ENCODE data around the gene PDE4D. TPM values are rescaled to one million over a fixed set of nuclear protein-coding genes. Genes with fewer than 3 reads are reported as not detected.

The PDE4D gene
- total RNA-seq, 1 experiment from 2014 or later: 61.2 TPM

DNA sequence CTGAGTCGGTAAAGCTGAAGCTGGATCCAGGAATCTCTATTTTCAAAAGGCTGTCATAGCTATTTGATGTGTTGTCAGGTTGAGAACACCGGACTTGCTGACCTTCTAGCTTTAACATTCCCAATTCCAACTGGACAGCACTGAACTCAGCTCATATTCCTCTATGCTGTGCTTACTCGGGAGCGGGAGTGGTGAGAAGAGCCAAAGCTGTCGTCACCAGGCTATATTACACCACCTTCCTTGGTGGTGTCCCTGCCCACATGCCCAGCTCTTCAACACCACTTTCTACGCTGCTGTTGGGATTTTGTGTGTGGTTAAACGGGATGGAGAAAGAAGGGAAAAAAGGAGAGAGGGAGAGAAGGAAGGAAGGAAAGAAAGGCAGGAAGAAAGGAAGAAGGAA lies 657.1 kb downstream of the PDE4D start:
- no peak overlapping the region for H3K27ac ChIP-seq (ENCODE audit: low read length)
- no peaks in the 10 kb centered on the region for H3K27me3 ChIP-seq (ENCODE audit: low read length)
- no peaks in the 10 kb centered on the region for H3K79me2 ChIP-seq (ENCODE audit: low read length)
- no peaks in the 10 kb centered on the region for H3K4me1 ChIP-seq (ENCODE audit: low read length)
- H4K20me1 ChIP-seq (ENCODE audit: insufficient read depth, low read depth, low read length): no peaks in the 10 kb centered on the region; the same call in 1 of the 2 replicates
- no peak overlapping the region for H3K9ac ChIP-seq (ENCODE audit: low read length)
- no peaks in the 10 kb centered on the region for H3K36me3 ChIP-seq (ENCODE audit: insufficient read depth, low read length)
- DNase-seq: no peak
- no peaks in the 10 kb centered on the region for H3K9me2 ChIP-seq (replicated peaks; ENCODE audit: insufficient read depth, low read length)
- no peak overlapping the region for H2AFZ ChIP-seq (ENCODE audit: low read length)
- H3K4me3 ChIP-seq (ENCODE audit: low read length): no peak overlapping the region
- H3K4me2 ChIP-seq (ENCODE audit: low read depth, low read length, poor library complexity, severe bottlenecking): no peak overlapping the region
- H3K9me3 ChIP-seq (ENCODE audit: low read length): no peaks in the 10 kb centered on the region

DNA sequence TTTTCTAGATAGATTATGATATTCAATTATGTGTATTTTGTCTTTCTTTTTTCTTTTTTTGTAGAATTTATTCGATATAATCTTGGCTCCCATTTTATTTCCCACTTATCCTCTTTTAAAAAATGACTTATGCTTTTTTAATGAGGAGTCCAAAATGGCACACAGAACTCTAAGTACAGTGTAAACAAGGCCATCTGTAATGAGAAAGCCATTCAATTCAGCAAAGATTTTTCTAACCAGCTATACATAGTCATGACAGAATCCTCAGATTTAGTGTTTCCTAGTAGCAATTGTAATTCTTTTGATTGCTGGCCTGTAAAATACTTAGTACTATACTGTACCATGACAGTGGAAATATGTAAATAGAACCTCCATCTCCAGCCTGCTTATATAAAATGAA lies 659.3 kb downstream of the PDE4D start:
- no peak overlapping the region for H3K4me3 ChIP-seq (ENCODE audit: low read length)
- no peaks in the 10 kb centered on the region for H3K27me3 ChIP-seq (ENCODE audit: low read length)
- H2AFZ ChIP-seq (ENCODE audit: low read length): no peak overlapping the region
- H3K4me1 ChIP-seq (ENCODE audit: low read length): no peaks in the 10 kb centered on the region
- H3K9me3 ChIP-seq (ENCODE audit: low read length): no peaks in the 10 kb centered on the region
- no peaks in the 10 kb centered on the region for H3K36me3 ChIP-seq (ENCODE audit: insufficient read depth, low read length)
- H3K9me2 ChIP-seq (replicated peaks; ENCODE audit: insufficient read depth, low read length): no peaks in the 10 kb centered on the region
- H4K20me1 ChIP-seq (ENCODE audit: insufficient read depth, low read depth, low read length): no peaks in the 10 kb centered on the region; the same call in 1 of the 2 replicates
- no peak overlapping the region for H3K9ac ChIP-seq (ENCODE audit: low read length)
- no peaks in the 10 kb centered on the region for H3K79me2 ChIP-seq (ENCODE audit: low read length)
- no peak for DNase-seq
- H3K4me2 ChIP-seq (ENCODE audit: low read depth, low read length, poor library complexity, severe bottlenecking): no peak overlapping the region
- H3K27ac ChIP-seq (ENCODE audit: low read length): no peak overlapping the region

DNA sequence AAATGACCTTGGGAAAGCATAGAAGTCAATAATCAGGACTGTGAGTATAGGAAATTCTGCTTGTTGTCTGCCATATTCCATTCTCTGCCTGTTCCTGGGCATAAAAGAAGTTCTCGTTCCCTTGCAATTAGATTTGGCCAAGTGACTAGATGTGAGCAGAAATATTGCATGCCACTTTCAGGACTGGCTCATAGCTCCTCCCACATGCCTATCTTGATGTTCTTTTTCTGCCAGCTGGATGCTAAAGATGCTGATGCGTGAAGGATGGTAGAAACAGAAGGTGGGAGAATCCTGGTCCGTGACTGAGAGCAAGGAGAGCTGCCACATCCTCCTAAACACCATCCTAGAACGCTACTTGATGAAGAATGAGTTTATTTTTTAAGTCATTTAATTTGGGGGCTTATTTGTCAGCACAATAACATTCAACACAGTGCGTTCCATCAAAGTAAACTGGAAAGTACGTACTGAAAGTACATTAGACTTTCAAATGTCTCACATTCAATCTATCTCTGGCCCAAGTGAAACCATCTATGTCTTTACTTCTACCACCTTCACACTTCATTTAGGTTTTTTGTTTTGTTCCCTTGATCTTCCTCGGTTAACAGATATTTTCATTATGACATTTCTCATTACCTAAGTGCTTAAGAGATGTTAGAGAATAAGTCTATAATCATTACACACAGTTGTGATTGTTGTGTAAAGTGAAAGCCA lies 662.1 kb downstream of the PDE4D start:
- no peak overlapping the region for H3K4me3 ChIP-seq (ENCODE audit: low read length)
- no peak overlapping the region for H3K9ac ChIP-seq (ENCODE audit: low read length)
- no peaks in the 10 kb centered on the region for H3K9me2 ChIP-seq (replicated peaks; ENCODE audit: insufficient read depth, low read length)
- no peaks in the 10 kb centered on the region for H3K79me2 ChIP-seq (ENCODE audit: low read length)
- H2AFZ ChIP-seq (ENCODE audit: low read length): no peak overlapping the region
- no peaks in the 10 kb centered on the region; the same call in 1 of the 2 replicates for H4K20me1 ChIP-seq (ENCODE audit: insufficient read depth, low read depth, low read length)
- no peaks in the 10 kb centered on the region for H3K4me1 ChIP-seq (ENCODE audit: low read length)
- DNase-seq: no peak
- H3K4me2 ChIP-seq (ENCODE audit: low read depth, low read length, poor library complexity, severe bottlenecking): no peak overlapping the region
- no peaks in the 10 kb centered on the region for H3K27me3 ChIP-seq (ENCODE audit: low read length)
- no peaks in the 10 kb centered on the region for H3K9me3 ChIP-seq (ENCODE audit: low read length)
- H3K36me3 ChIP-seq (ENCODE audit: insufficient read depth, low read length): no peaks in the 10 kb centered on the region
- no peak overlapping the region for H3K27ac ChIP-seq (ENCODE audit: low read length)

DNA sequence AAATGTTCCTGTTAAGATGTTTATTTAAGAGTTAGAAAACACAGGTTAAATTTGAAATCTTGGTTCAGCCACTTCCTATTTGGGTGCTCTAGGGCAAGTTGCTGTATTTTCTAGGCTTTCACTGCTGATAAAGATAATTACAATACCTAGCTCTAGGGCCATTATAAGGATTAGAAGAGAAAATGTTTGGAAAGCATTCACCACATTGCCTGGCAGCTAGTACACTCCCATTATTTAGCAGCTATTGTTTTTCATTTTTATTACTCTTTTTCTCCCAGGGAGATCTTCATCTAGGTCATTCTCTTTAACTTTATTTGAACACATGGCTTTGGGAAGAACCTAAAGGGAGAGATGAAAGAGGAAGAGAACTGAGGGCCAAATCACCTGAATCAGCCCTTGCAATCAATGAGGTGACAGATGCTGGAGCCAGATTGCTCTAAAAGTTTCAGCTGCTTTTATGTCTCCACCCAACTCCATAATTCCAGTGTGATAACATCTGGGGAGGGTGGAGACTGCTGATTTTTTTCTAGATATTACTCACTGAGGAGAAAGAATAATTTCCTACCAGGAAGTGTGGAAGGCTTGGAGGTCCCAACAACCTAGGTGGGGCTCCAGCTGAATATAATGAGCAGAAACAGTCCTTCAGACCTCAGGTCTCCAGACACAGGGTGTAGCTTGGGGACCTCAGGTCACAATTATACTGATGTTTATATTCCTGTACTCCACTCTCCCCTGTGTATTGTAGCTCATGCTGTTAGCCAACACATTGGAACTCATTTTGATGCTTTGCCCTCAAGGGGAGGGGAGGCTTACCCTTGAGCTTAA lies 670.6 kb downstream of the PDE4D start:
- Histone ChIP-seq H2AFZ (ENCODE audit: low read length) (no peak overlapping the region), H3K9me3 (ENCODE audit: low read length) (no peaks in the 10 kb centered on the region), H3K27ac (ENCODE audit: low read length) (no peak overlapping the region), H3K36me3 (ENCODE audit: insufficient read depth, low read length) (no peaks in the 10 kb centered on the region), H3K4me2 (ENCODE audit: low read depth, low read length, poor library complexity, severe bottlenecking) (no peak overlapping the region), H3K4me3 (ENCODE audit: low read length) (no peak overlapping the region), H4K20me1 (ENCODE audit: insufficient read depth, low read depth, low read length) (no peaks in the 10 kb centered on the region), H3K27me3 (ENCODE audit: low read length) (no peaks in the 10 kb centered on the region), H3K9me2 (replicated peaks; ENCODE audit: insufficient read depth, low read length) (no peaks in the 10 kb centered on the region), H3K4me1 (ENCODE audit: low read length) (no peaks in the 10 kb centered on the region), H3K79me2 (ENCODE audit: low read length) (no peaks in the 10 kb centered on the region), H3K9ac (ENCODE audit: low read length) (no peak overlapping the region)
- DNase-seq: no peak

DNA sequence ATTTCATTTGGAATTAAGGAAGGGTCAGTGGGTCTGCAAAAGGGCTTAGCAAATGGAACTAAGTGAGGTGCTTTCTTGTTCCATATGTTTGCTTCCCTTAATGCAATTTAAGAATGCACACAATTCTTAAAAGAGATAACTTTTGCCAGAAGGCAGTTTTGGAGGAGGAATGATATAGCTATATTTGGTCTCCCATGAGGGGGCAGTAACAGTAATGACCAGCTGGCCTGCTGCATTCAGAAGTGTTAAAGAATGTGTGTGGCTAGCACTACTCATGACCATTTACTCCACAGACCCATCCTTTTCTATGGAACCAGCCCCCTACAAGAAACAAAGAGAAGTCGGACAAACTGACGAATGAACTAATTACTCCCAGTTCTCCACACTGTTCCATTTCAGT lies 671.8 kb downstream of the PDE4D start:
- no peak for DNase-seq
- H3K27me3 ChIP-seq (ENCODE audit: low read length): no peaks in the 10 kb centered on the region
- no peak overlapping the region for H3K27ac ChIP-seq (ENCODE audit: low read length)
- no peak overlapping the region for H3K9ac ChIP-seq (ENCODE audit: low read length)
- H3K4me3 ChIP-seq (ENCODE audit: low read length): no peak overlapping the region
- H3K9me3 ChIP-seq (ENCODE audit: low read length): no peaks in the 10 kb centered on the region
- no peak overlapping the region for H3K4me2 ChIP-seq (ENCODE audit: low read depth, low read length, poor library complexity, severe bottlenecking)
- no peaks in the 10 kb centered on the region for H4K20me1 ChIP-seq (ENCODE audit: insufficient read depth, low read depth, low read length)
- H3K9me2 ChIP-seq (replicated peaks; ENCODE audit: insufficient read depth, low read length): no peaks in the 10 kb centered on the region
- no peak overlapping the region for H2AFZ ChIP-seq (ENCODE audit: low read length)
- no peaks in the 10 kb centered on the region for H3K36me3 ChIP-seq (ENCODE audit: insufficient read depth, low read length)
- no peaks in the 10 kb centered on the region for H3K4me1 ChIP-seq (ENCODE audit: low read length)
- H3K79me2 ChIP-seq (ENCODE audit: low read length): no peaks in the 10 kb centered on the region

DNA sequence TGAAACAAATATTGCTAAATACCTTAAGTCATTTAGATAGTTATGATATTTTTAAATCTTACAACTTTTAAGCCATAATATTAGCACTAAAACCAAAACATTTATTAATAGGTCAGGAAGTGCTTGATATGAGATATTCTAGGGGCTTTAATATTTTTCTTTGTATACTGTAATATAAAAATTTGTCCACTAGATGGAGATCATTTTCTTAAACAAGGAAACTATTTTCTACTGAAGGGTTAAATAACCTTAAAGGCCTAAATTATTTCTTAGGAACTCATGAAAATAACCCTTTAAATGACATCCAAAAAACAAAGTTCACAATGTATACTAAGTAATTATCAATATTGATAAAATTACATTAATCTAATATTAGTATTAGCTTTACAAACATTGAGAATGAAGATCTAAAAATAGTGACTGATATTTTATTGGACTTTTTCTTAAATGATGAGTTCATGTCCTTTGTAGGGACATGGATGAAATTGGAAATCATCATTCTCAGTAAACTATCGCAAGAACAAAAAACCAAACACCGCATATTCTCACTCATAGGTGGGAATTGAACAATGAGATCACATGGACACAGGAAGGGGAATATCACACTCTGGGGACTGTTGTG lies 675.0 kb downstream of the PDE4D start:
- no peaks in the 10 kb centered on the region for H3K27me3 ChIP-seq (ENCODE audit: low read length)
- no peak overlapping the region for H3K4me3 ChIP-seq (ENCODE audit: low read length)
- H3K9me2 ChIP-seq (replicated peaks; ENCODE audit: insufficient read depth, low read length): no peaks in the 10 kb centered on the region
- no peaks in the 10 kb centered on the region for H4K20me1 ChIP-seq (ENCODE audit: insufficient read depth, low read depth, low read length)
- H3K36me3 ChIP-seq (ENCODE audit: insufficient read depth, low read length): no peaks in the 10 kb centered on the region
- no peak overlapping the region for H2AFZ ChIP-seq (ENCODE audit: low read length)
- no peak overlapping the region for H3K9ac ChIP-seq (ENCODE audit: low read length)
- H3K27ac ChIP-seq (ENCODE audit: low read length): no peak overlapping the region
- no peaks in the 10 kb centered on the region for H3K4me1 ChIP-seq (ENCODE audit: low read length)
- no peaks in the 10 kb centered on the region for H3K9me3 ChIP-seq (ENCODE audit: low read length)
- DNase-seq: peak; percentile 50
- no peaks in the 10 kb centered on the region for H3K79me2 ChIP-seq (ENCODE audit: low read length)
- H3K4me2 ChIP-seq (ENCODE audit: low read depth, low read length, poor library complexity, severe bottlenecking): no peak overlapping the region

DNA sequence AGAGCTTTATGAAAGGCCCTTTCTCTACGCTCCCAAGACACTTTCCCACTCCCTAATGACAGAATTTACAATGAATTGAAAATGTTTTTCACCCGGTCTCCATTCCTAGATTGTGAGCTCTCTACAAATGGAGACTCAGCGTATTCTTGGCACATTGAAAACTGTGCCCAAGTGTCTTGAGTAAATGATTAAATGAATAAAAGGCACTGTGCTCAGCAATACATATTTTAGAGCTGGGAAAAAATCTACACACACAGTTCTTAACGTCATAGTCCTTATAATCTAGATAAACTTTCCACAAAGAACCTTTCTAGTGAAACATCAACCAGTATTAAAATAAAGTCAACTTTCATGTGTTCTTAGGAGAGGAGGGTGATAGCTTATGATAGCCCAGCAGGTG lies 676.7 kb downstream of the PDE4D start:
- Histone ChIP-seq H3K9me3 (ENCODE audit: low read length) (no peaks in the 10 kb centered on the region), H3K79me2 (ENCODE audit: low read length) (no peaks in the 10 kb centered on the region), H3K4me3 (ENCODE audit: low read length) (no peak overlapping the region), H4K20me1 (ENCODE audit: insufficient read depth, low read depth, low read length) (no peaks in the 10 kb centered on the region), H3K27me3 (ENCODE audit: low read length) (no peaks in the 10 kb centered on the region), H3K9ac (ENCODE audit: low read length) (no peak overlapping the region), H3K4me2 (ENCODE audit: low read depth, low read length, poor library complexity, severe bottlenecking) (no peak overlapping the region), H2AFZ (ENCODE audit: low read length) (no peak overlapping the region), H3K9me2 (replicated peaks; ENCODE audit: insufficient read depth, low read length) (no peaks in the 10 kb centered on the region), H3K4me1 (ENCODE audit: low read length) (no peaks in the 10 kb centered on the region), H3K27ac (ENCODE audit: low read length) (no peak overlapping the region), H3K36me3 (ENCODE audit: insufficient read depth, low read length) (no peaks in the 10 kb centered on the region)
- no peak for DNase-seq

DNA sequence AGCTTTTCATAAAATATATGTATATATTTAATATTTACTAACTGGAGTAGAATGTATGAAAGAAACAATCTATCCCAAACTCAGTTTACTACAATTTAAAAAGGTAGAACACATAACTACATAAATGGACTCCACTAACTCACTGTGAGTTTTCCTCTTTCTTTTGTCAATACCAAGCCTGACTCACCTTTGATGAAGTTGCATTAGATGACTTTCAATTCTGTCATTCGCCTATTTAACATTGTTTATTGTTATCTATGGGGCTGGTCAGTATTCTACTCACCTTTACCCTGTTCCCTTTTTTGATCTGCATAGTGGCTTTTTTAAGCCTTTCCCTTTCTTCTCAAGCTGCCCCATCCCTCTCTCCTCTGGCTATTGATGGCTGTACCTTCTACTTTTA lies 680.9 kb downstream of the PDE4D start:
- Histone ChIP-seq H3K4me1 (ENCODE audit: low read length) (no peaks in the 10 kb centered on the region), H3K79me2 (ENCODE audit: low read length) (no peaks in the 10 kb centered on the region), H4K20me1 (ENCODE audit: insufficient read depth, low read depth, low read length) (no peaks in the 10 kb centered on the region), H3K9me3 (ENCODE audit: low read length) (no peaks in the 10 kb centered on the region), H3K36me3 (ENCODE audit: insufficient read depth, low read length) (no peaks in the 10 kb centered on the region), H3K9ac (ENCODE audit: low read length) (no peak overlapping the region), H2AFZ (ENCODE audit: low read length) (no peak overlapping the region), H3K4me3 (ENCODE audit: low read length) (no peak overlapping the region), H3K27ac (ENCODE audit: low read length) (no peak overlapping the region), H3K9me2 (replicated peaks; ENCODE audit: insufficient read depth, low read length) (no peaks in the 10 kb centered on the region), H3K27me3 (ENCODE audit: low read length) (no peaks in the 10 kb centered on the region), H3K4me2 (ENCODE audit: low read depth, low read length, poor library complexity, severe bottlenecking) (no peak overlapping the region)
- DNase-seq: no peak

Measured in Karpas-422 (cell line).